NCI-H2196 (cell line): ENCODE measurements around the gene IDS.
"Not testable (repeated sequence)": the region's sequence is repeated elsewhere in the genome, so short reads cannot be mapped to it uniquely, and the experiment has no call there.

Experiments used
- DNase-seq: peaks from one replicate; lab custom pipeline; 2025; ENCODE audit not compliant: unreplicated experiment; lab: John Stamatoyannopoulos, UW

IDS gene

GRCh38 chrX:149499766-149500165 lies 5.3 kb downstream of the IDS start:
- DNase-seq = no peak

- DNase-seq = no peak
Measured at GRCh38 chrX:149498767-149499166, 6.3 kb downstream of the IDS start.

DNA sequence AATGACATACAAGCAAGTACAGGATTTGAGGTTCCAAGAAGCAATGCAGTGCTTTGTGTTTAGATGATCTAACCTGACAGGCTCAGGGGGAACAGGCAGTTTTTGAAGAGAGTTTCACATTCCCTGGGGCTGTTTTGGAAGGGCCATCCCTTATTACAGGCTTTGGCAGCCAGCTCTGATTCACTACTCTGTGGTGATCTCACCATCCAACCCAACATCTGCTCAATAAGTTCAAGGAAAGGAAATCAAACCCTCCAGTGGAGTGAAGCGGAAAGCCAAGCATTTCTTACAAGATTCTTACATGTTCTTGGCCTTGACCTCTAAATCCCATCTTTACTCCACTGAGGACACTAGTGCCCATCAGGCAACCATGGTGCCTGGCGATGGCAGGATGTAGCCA lies 7.5 kb downstream of the IDS start:
- DNase-seq = no peak

DNA sequence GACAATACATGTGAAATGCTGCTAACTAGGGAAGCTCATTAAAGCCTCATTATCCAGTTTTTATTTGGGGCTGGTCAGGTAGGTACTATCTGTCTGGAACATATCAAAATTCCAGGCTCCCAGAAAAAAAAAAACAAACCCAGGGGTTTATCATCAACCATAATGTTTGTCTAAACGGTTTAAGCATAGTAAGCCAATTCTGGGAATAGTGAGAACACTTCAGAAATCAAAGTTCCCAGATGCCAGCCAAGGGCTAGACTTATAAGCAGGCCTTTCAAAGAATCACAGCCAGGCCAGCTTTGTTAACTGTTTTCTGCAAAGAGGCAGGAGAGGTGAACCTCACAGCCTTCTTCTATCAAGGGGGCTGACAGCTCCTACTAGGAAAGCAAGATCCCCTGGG lies 8.1 kb downstream of the IDS start:
- no peak for DNase-seq

DNA sequence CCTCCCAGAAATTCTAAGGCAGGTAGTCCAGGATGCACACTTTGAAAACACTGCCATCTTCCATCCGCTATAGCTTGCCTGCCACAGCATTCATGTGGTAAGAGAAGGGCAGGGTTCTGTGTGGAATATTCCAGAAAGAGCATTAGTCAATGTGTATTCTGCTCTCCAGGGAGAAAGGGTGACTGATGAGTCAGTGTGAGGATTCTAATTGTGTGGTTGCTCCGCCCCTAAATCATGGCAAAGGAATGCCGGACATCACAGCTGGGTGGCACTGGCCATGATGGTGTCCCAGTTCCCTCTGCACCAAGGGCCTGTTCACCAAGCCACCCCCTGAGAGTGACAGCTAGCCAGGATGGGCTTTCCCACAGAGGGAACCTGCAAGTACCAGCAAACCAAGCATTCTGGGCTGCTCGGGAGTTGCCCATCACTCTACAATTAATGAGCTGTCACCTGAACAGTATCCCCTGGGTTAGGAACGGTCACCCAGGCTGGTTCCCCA lies 9.5 kb downstream of the IDS start:
- peak; percentile 4 for DNase-seq

- peak; percentile 1 for DNase-seq
Measured at GRCh38 chrX:149494844-149495565, 10.1 kb downstream of the IDS start.

- DNase-seq = no peak
Measured at GRCh38 chrX:149493567-149494562, 11.2 kb downstream of the IDS start.

GRCh38 chrX:149491812-149492211 lies 13.3 kb downstream of the IDS start:
- DNase-seq = no peak

- DNase-seq = no peak
Measured at GRCh38 chrX:149490100-149490499, 15.0 kb downstream of the IDS start.

- not testable (repeated sequence) for DNase-seq
Measured at GRCh38 chrX:149488411-149489052, 16.6 kb downstream of the IDS start.

GRCh38 chrX:149488008-149488407 lies 17.1 kb downstream of the IDS start:
- DNase-seq = not testable (repeated sequence)

GRCh38 chrX:149487292-149487691 lies 17.8 kb downstream of the IDS start:
- DNase-seq = no peak

GRCh38 chrX:149476513-149476912 lies 28.6 kb downstream of the IDS start:
- DNase-seq = no peak

DNA sequence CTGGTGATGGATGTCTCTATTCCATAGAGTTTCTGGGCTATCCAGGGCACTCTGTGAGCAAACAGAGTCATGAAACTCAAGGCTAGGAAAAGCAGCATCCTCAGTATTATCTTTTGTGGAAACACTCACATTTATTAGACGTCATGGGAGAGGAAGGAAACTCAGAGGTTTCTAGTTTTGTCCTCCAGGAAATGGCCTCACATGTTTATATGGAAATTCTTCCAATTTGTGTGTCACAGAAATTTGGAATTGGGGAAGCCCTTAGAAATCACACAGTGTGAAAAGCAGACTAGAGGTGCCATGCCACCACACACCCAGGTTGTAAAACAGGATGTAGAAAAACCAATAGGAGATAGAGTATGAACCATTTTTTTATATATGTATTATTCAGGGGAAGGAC lies 31.1 kb downstream of the IDS start:
- DNase-seq = no peak

- DNase-seq = no peak
Measured at GRCh38 chrX:149473092-149473491, 32.0 kb downstream of the IDS start.

DNA sequence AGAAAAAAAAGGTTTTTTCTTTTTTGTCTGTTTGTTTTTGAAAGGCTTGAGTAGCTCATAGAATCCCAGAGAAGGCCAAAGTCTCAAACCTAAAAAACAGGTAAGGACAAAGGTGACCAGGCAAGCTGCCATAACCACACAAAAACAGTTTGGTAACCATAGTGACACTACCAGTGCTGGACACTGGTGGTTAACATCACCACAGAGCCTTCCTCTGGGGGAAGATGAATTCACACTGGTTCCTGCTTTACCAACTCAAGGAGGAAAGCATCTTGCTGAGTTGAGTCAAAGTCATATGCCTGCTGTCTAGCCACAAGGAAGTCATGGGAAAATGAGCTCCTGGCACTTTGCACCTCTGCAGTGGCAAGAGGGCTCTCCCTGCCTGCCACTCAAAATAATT lies 32.5 kb downstream of the IDS start:
- DNase-seq = no peak

DNA sequence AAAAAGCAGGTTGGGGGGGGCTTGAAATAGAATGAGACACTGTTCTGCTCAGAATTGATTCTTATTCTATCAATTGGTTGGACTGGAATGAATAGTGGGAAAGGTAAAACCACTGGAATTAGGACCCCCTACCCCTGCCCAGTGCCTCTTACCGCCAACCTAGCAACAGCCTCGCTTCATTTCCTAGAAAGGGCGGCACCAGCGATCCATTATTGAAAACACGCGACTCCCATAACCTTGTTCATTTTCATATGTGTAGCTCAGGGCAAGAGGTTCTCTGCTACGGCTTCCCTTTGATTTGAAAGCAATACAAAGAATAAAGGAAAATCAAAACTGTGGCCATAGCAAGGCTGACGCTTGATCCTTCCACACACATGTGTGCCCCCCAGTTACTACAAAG lies 33.7 kb downstream of the IDS start:
- no peak for DNase-seq

DNA sequence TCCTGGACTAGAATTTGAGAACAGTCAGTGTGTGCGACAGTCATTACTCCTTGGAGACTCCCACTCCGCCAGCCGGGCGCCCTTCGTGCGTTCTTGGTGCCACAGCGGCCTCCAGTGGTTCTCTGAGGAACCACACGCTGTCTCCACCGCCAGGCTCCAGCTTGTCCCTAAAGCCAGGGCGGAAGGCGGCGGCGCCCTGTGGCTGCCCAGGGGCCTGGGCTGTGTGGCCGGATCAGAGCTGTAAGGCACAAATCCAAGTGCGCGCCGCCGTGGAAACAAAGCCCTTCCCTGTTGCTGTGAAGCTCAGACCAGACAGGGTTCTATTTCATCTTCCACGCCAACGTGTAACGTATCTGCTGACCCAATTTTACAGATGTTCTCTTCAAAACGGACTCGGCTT lies 34.2 kb downstream of the IDS start:
- DNase-seq = peak; percentile 73

DNA sequence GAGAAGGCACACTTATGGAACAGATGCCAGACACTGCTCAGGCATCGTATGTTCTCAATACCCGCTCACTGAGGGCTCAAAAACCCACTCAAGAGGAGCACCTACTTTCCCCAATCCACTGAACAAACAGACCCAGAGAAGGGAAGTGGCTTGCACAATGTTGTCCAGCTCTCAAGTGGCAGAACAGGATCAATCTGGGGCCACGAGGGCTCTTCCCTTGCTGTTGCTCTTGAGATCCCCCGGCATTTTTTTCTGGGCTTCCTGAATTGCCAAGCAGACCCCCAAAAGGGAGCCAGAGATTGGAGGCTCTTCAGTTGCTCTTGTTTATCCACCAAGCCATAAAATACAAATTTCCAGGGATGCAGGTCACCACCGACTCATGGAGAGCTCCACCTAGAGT lies 35.7 kb downstream of the IDS start:
- no peak for DNase-seq

GRCh38 chrX:149467920-149468319 lies 37.2 kb downstream of the IDS start:
- DNase-seq = no peak

DNA sequence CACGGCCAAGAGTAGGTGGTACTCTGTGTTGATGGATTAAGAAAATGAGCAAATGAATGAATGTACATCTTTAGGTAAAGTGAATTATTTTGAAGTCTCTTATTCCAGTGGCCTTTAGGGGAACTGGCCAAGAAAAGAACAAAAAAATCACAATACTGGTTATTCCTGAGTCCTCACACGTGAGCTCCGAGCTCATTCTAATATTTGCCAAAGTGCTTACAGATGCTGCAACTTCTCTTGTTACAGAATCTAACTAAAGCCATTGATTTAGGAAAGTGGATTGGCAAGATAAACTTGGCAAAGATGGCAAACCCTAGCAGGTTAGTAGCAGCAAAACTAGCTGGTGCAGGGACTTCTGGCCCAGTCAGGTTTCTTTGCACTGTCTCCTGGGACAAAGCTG lies 37.6 kb downstream of the IDS start:
- DNase-seq = peak; percentile 3
